ENCODE data around the gene SOWAHB.

GRCh38 chr4:76882630-76883029 lies 15.3 kb downstream of the SOWAHB start:
- no peak for TF ChIP-seq POLR2A (IDR thresholded peaks at IDR 0.05; ENCODE audit: low read depth, low read length)
- TF ChIP-seq TAF1 (IDR thresholded peaks at IDR 0.05; ENCODE audit: low read depth, low read length): no peak
- TF ChIP-seq POLR2AphosphoS5 (IDR thresholded peaks at IDR 0.05; ENCODE audit: low read depth, low read length): no peak
